NCI-H146 treated with DMSO at 0.1 percent for 48 hours (cell line): ENCODE results near the gene HOXA3.

ENCODE experiments used
- DNase-seq: peaks from one replicate; lab custom pipeline; 2025; ENCODE audit not compliant: unreplicated experiment; lab: John Stamatoyannopoulos, UW

HOXA3 gene

GRCh38 chr7:27145914-27146412 lies 6.4 kb downstream of the HOXA3 start:
- DNase-seq, result no peak

GRCh38 chr7:27145165-27145913 lies 7.0 kb downstream of the HOXA3 start:
- no peak for DNase-seq

DNA sequence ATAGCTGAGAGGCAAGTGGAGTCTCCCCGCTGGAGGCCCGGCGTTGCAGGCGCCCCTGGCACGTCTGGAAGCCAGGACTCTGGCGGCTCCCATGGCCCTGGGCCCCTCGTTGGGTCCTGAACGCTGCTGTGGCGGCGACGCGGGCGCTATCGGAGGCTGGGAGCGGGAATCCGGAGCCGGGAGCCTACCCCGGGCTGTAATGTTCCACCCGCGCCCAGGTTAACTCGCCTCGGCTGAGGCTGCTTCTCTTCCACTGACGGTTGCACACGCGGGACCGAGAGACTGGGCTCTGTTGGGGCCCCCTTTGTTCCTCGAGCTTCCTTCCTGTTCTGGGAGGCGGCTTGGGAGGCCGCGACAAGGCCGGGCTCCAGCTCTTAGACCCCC lies 7.6 kb downstream of the HOXA3 start:
- DNase-seq, result no peak

DNA sequence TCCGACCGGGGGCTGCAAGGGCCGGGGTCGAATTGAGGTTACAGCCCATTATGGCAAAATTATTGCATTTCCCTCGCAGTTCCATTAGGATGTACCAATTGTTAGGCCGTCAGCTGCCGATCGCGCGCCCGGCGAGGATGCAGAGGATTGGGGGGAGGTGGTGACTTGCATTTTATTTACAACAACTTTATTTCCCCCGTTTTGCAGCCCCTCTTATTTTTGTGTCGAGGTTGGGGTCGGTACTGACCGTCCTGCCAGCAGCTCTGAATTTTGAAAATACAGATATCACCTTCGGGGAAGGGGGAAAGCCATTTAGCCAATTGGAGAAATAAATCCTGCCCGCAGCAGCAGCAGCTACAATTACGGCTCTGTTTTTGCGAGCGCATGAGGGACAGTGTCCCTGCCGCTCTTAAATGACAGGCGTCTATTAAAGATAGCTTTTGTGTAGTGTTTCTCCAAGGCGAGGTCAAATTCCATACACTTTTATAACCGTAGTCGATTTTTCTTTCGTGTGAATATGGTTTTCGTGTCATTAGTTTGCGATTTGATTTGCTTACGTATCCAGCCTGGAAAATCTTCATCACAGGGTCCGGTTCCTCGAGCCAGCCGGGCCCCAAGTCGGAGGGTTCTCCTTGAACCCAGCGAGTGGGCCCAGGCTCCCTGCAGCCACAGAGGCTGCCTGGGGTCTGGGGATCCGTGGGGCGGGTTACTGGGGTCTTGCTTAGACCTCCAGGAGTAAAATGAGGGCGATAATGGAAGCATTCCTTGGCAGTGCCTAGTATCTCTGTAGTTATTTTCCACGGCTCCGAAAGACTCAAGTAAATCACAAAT lies 8.2 kb downstream of the HOXA3 start:
- DNase-seq, result no peak

- no peak for DNase-seq
These were observed 9.1 kb downstream of the HOXA3 start, which contains the start of gene HOXA5 for GRCh38 chr7:27143023-27143949. Gene HOXA5 (minus strand): TSS chr7:27143681. CDS start chr7:27143607, 74 bp downstream.

DNA sequence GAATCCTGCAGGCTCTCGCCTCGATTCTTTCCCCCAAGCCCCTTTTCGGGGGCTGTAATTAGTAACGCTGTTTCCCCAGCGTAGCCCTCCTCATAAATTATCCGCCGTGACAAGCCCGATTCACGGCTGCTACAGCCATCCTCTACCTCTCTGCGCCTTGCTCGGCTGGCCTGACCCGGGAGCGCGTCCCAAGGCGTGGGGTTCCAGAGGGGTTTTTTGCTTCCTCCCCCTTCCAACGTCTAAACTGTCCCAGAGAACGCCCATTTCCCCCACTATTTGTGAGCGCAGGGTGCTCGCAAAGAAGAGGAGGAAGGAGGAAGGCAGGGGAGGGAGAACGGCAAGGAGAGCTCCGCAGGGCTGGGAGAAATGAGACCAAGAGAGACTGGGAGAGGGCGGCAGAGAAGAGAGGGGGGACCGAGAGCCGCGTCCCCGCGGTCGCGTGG lies 9.8 kb downstream of the HOXA3 start:
- no peak for DNase-seq

DNA sequence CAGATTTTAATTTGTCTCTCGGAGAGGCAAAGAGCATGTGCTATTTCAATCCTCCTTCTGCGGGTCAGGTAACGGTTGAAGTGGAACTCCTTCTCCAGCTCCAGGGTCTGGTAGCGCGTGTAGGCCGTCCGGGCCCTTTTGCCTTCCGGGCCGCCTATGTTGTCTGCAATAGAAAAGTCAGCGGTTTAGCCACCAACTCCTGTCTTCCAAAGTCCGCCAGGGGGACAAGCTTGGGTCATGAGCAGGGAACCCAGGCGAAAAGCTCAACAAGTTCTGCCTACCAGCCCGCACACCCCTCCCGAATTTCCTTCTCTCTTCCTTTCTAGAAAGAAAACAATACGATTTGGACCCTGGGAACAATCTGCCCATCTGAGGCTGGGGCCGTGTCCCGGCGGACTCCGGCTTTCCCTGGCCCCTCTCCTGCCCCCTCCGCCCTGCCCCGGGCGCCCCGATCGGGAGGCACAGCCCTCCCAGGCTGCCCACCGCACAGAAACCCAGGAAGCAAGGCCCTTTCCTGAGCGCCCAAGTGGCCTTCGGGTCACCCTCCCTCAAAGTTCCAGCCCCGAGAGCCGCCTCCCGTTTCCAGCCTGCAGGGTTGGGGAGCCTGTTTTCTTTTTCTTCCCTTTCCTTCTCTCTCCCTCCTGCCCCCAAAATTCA lies 10.3 kb downstream of the HOXA3 start:
- DNase-seq, result no peak

DNA sequence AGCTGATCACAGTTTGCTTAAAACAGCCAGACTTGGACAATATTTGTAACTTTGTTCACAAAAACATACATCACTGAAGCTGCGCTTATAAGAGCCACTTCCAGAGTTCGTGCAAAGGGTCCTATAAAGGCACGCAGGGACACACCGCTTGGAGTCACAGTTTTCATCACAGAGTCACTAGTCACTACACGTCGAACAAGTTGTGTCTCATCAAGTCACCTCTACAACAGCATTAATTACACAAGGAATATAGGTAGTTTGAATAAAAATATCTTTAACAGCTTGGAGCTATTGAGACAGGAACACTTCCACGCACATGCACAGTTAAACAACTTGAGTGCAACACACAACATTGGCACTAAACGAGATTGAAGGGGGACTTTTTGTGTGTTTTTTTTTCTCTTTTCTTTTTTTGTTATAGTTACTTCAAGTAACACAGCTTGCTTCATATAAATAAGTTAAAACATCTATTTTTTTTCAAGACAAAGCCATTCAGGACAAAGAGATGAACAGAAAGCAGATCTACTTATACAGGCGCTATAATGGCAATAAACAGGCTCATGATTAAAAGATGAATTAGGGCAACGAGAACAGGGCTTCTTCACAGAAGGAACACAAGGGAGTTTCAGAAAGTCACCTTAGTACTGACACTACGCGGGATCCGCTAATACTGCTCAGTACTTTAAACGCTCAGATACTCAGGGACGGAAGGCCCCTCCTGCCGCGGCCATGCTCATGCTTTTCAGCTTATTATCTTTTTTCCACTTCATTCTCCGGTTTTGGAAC lies 11.1 kb downstream of the HOXA3 start:
- DNase-seq, result no peak

- no peak for DNase-seq
These were observed 12.1 kb downstream of the HOXA3 start for GRCh38 chr7:27140126-27140857.

GRCh38 chr7:27139334-27140125 lies 12.9 kb downstream of the HOXA3 start:
- no peak for DNase-seq

- no peak for DNase-seq
These were observed 13.4 kb downstream of the HOXA3 start for GRCh38 chr7:27138985-27139333.

DNA sequence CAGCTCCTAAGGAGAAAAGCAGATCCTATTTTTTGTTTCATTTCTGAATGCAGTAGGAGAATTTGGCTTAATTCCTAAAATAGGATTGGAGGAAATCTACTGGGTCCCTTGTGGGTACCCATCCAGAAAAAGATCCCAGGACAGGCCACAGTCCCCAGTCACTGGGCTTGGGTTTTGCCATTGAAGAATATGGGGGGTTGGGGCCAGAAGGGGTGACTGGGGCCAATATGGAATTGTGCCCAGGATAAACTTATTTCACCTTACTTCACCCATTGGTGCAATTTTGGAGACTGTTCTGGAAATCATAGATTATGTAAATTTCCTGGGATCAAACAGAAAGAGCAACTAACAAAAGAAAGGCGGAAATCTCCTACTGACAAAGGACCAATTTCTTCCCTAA lies 13.9 kb downstream of the HOXA3 start:
- DNase-seq, result no peak

DNA sequence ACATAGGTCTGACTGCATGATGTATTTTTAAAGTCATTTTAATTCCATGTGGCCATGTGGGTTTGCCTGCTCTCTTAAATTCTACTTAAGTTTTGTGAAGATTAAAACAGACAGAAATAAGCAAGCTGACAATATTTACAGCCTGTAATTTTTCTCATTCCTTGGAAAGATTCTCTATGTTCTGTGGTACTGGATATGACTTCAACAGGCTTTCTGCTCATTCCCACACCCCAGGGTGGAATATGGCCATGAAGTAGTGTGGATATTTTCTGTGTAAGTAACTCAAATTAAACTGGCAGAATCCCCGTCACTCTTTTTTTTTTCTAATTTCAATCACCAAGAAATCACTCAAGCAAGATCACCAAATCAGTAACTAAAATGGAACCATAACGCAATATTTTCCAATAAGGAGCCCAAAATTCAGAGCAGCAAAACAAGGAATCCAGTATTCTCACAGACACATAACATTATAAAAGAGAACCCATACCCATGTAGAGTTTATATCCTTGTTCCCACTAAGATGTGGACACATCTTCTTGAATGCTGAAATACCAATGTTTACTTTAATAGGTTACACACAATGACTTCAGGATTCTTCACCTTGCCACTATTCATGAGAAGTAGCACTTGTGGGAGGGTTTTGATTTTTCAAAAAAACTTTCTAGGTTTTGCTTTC lies 14.6 kb downstream of the HOXA3 start:
- no peak for DNase-seq

- no peak for DNase-seq
These were observed 18.0 kb downstream of the HOXA3 start for GRCh38 chr7:27134392-27134791.

DNA sequence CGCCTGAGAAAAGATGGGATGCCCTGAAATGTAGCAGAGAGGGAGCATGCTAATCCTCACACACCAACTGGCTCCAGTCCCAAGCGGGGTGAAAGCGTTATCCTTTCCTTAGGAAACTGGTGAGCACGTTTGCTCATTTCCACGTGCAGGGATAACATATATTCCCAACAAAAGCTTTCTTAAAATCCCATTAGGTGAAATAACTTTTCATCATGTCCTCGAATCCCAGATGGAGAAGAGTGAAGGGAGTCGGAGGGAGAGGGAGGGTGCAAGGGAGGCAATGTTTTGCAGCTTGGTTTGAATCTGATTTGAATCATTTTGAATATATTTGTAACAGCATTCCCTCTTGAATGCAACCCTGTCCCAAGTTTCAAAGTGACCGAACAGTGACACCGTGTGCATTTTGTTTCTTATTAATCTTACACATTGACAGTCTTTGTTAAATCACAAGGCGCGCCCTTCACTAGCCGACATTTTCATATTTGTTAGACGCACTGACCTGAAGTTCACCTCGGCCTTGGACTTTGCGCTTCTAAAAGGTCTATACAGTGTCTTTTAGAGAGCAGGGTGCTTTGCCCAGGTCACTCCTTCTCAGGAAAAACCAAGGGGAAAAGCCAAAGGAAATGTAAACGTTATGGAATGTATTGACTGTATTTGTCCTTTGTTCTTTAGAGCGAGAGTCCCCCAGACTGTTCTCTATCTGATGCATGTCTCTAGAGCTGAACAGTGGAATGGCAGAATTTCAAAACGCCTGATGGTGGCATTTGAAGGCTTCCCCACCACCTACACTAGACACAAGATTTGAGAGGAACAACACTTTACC lies 18.8 kb downstream of the HOXA3 start:
- DNase-seq, result no peak

- no peak for DNase-seq
These were observed 19.4 kb downstream of the HOXA3 start for GRCh38 chr7:27132978-27133377.

GRCh38 chr7:27132214-27132613 lies 20.2 kb downstream of the HOXA3 start:
- no peak for DNase-seq
